Loucy (cell line): ENCODE data around the gene ARHGAP40.

Experiments used
- CTCF ChIP-seq: fragments of 200-600 bp; sonication (generic); conservative IDR thresholded peaks from 2 replicates; pipeline ENCODE4 v1.5.1; 2014; ENCODE audit warnings: mild to moderate bottlenecking, antibody characterized with exemption, low read length
- EZH2phosphoT487 ChIP-seq: fragments of 200-600 bp; IDR thresholded peaks from 2 replicates; pipeline ENCODE4 v1.6.1; 2018; ENCODE audit warnings: antibody characterized with exemption, mild to moderate bottlenecking, moderate library complexity, borderline replicate concordance

GRCh38 chr20:38674092-38674764, 72.6 kb downstream of the ARHGAP40 start:
- TF ChIP-seq CTCF (no peak; the same call in 1 of the 2 replicates), EZH2phosphoT487 (no peak)
